ENCODE measurements around the gene FSTL1. TPM values are rescaled to one million over a fixed set of nuclear protein-coding genes. Genes with fewer than 3 reads are reported as not detected.

FSTL1 gene
- total RNA-seq, 4 donors from 2014 or later = 9.4 to 258 (median 70.7) TPM

DNA sequence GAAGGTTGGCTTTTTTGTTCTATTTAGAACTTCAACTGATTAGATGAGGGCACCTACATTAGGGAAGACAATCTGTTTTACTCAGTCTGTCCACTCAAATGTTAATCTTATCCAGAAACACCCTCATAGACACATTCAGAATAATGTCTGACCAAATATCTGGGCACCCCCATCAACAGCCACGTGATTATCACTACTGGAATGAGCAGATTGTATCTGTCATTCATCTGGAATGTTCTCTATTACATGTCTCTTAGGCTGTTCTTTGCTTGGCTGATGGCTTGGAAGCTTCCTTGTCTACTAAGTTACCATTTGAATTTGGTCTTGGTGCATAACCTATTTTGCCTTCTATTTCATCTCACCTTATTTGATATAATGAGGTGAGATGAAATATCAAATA lies 86.0 kb downstream of the FSTL1 start:
- no peaks in the 10 kb centered on the region for H3K36me3 ChIP-seq
- DNase-seq = no peak
- H3K4me3 ChIP-seq = no peak overlapping the region
- WGBS, 2 donors = 16 to 21% methylated on average over 1 of the region's 1 CpG
- no peaks in the 10 kb centered on the region for H3K4me1 ChIP-seq
- intact Hi-C loops (cut with DNase I) = no loop called here
- H3K27me3 ChIP-seq = no peaks in the 10 kb centered on the region
- no peak overlapping the region for H3K27ac ChIP-seq
- no peaks in the 10 kb centered on the region for H3K9me3 ChIP-seq
- TF ChIP-seq, protein P1, sequence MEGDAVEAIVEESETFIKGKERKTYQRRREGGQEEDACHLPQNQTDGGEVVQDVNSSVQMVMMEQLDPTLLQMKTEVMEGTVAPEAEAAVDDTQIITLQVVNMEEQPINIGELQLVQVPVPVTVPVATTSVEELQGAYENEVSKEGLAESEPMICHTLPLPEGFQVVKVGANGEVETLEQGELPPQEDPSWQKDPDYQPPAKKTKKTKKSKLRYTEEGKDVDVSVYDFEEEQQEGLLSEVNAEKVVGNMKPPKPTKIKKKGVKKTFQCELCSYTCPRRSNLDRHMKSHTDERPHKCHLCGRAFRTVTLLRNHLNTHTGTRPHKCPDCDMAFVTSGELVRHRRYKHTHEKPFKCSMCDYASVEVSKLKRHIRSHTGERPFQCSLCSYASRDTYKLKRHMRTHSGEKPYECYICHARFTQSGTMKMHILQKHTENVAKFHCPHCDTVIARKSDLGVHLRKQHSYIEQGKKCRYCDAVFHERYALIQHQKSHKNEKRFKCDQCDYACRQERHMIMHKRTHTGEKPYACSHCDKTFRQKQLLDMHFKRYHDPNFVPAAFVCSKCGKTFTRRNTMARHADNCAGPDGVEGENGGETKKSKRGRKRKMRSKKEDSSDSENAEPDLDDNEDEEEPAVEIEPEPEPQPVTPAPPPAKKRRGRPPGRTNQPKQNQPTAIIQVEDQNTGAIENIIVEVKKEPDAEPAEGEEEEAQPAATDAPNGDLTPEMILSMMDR (IDR thresholded peaks at IDR 0.05) = no peak
- TF ChIP-seq POLR2A (IDR thresholded peaks at IDR 0.05) = no peak

DNA sequence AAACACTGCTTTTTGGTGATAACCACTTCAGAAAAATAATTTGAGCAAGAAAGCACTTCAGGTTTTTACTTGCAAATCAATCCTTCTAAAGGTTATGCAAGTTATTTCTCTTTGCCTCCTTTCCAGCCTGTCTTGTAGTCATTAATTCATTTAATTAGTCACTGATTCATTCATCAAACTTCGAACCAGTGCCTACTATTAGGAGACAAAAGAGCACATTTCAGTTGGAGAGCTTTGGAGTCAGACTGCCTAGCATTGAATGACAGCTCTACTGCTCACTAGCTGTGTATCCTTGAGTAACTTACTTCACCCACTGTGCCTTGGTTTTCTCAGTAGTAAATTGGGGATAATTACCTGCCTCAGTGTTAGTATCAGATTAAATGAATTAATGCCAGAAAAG lies 86.7 kb downstream of the FSTL1 start:
- no peaks in the 10 kb centered on the region for H3K9me3 ChIP-seq
- intact Hi-C loops (cut with DNase I) = no loop called here

DNA sequence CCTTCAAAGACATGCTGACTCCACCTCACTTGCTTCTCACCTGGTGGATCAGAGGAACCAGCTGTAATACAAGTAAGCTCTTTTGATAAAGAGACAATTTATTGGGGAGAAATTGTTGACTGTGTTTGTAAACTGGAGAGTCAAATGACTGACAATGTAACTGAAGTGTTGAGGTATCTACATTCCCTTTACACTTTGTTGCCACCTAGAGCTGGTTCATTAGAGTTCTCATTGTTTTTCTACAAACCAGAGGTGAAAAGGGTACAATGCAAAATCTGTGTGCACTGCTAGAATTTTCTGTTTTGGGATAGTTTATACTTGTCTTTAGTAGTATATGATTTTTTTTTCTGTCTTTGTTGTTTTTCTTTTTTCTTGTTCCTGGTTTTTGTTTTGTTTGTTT lies 93.0 kb downstream of the FSTL1 start:
- Histone ChIP-seq H3K36me3 (no peaks in the 10 kb centered on the region), H3K4me3 (no peak overlapping the region), H3K27ac (no peak overlapping the region), H3K4me1 (no peaks in the 10 kb centered on the region), H3K9me3 (no peaks in the 10 kb centered on the region), H3K27me3 (no peaks in the 10 kb centered on the region)
- no peak for DNase-seq
- TF ChIP-seq, protein P1 (IDR thresholded peaks at IDR 0.05) = no peak
- no peak for TF ChIP-seq POLR2A (IDR thresholded peaks at IDR 0.05)
- intact Hi-C loops (cut with DNase I) = no loop called here

More for the DNA sequence above, 86.7 kb downstream of the FSTL1 start:
- no peak overlapping the region for H3K4me3 ChIP-seq
- TF ChIP-seq POLR2A (IDR thresholded peaks at IDR 0.05) = no peak
- TF ChIP-seq, protein P1 (IDR thresholded peaks at IDR 0.05) = no peak
- no peak overlapping the region for H3K27ac ChIP-seq
- no peak for DNase-seq
- H3K36me3 ChIP-seq = no peaks in the 10 kb centered on the region
- WGBS, 2 donors = 50 to 53% methylated on average over 1 of the region's 1 CpG
- no peaks in the 10 kb centered on the region for H3K27me3 ChIP-seq
- no peaks in the 10 kb centered on the region for H3K4me1 ChIP-seq

DNA sequence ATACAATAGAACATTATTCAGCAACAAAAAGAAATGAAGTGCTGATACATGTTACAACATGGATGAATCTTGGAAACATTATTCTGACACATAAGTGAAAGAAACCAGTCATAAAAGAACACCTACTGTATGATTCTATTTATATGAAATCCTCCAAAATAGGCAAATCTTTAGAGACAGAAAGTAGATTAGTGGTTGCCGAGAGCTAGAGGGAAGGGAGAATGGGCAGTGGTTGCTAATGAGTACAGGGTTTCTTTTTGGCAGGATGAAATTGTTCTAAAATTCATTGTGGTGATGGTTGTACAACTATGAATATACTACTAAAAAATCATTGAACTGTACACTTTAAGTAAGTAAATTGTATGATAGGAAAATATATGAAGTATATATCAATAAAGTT lies 95.3 kb downstream of the FSTL1 start:
- H3K27ac ChIP-seq = no peak overlapping the region
- H3K9me3 ChIP-seq = no peaks in the 10 kb centered on the region
- no peaks in the 10 kb centered on the region for H3K36me3 ChIP-seq
- H3K4me1 ChIP-seq = peaks cover 0 to 7% (median 0%) of the 10 kb centered on the region in 3 donors
- no peak for DNase-seq
- intact Hi-C loops (cut with DNase I) = no loop called here
- 70 to 72% methylated on average over 1 of the region's 1 CpG for WGBS, 2 donors
- no peaks in the 10 kb centered on the region for H3K27me3 ChIP-seq
- no peak for TF ChIP-seq POLR2A (IDR thresholded peaks at IDR 0.05)
- TF ChIP-seq, protein P1 (IDR thresholded peaks at IDR 0.05) = no peak
- H3K4me3 ChIP-seq = no peak overlapping the region

DNA sequence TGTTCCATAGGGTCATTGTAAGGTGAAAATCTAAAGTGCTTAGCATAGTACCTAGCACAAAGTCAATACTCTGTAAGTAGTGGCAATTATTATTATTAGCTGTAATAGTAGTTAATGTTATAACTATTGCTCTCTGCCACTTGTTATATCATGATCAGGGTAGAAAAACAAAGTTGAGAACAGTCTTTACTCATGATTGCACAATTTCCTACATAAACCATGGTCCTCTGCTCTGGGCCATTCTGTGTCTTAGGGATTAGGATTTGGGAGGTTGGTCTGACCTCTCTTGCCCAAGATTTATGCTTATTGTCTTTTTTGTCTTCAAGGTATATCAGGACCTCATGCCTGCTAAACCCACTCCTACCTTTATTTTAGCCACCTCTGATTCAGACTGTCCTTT lies 97.3 kb downstream of the FSTL1 start:
- H3K27me3 ChIP-seq = no peaks in the 10 kb centered on the region
- H3K9me3 ChIP-seq = no peaks in the 10 kb centered on the region
- peaks cover 0 to 19% (median 0%) of the 10 kb centered on the region in 3 donors for H3K4me1 ChIP-seq
- no peak for DNase-seq
- no peaks in the 10 kb centered on the region for H3K36me3 ChIP-seq
- H3K27ac ChIP-seq = no peak overlapping the region
- TF ChIP-seq POLR2A (IDR thresholded peaks at IDR 0.05) = no peak
- TF ChIP-seq, protein P1 (IDR thresholded peaks at IDR 0.05) = no peak
- H3K4me3 ChIP-seq = no peak overlapping the region
- intact Hi-C loops (cut with DNase I) = no loop called here
